ENCODE results near the gene DAB2.
"Not testable (repeated sequence)": the region's sequence is repeated elsewhere in the genome, so short reads cannot be mapped to it uniquely, and the experiment has no call there.

DAB2 gene

GRCh38 chr5:39341896-39342295 lies 82.9 kb downstream of the DAB2 start:
- no peaks in the 10 kb centered on the region for H3K36me3 ChIP-seq (ENCODE audit: insufficient read depth, low read length)
- H3K4me1 ChIP-seq (ENCODE audit: insufficient read depth, low read length), result no peaks in the 10 kb centered on the region
- H3K9ac ChIP-seq (ENCODE audit: low read depth, low read length), result no peak overlapping the region
- H3K9me3 ChIP-seq (ENCODE audit: control insufficient read depth, insufficient read depth, low read length), result no peaks in the 10 kb centered on the region

GRCh38 chr5:39340506-39340905 lies 84.3 kb downstream of the DAB2 start:
- Histone ChIP-seq H3K36me3 (ENCODE audit: insufficient read depth, low read length) (no peaks in the 10 kb centered on the region), H3K9me3 (ENCODE audit: control insufficient read depth, insufficient read depth, low read length) (no peaks in the 10 kb centered on the region), H3K4me1 (ENCODE audit: insufficient read depth, low read length) (no peaks in the 10 kb centered on the region), H3K9ac (ENCODE audit: low read depth, low read length) (no peak overlapping the region)

GRCh38 chr5:39337252-39337915 lies 87.4 kb downstream of the DAB2 start:
- H3K9me3 ChIP-seq (ENCODE audit: control insufficient read depth, insufficient read depth, low read length), result 0 out of 2 replicates have a peak, but pooled peaks cover 2% of the 10 kb centered on the region
- no peaks in the 10 kb centered on the region for H3K4me1 ChIP-seq (ENCODE audit: insufficient read depth, low read length)
- H3K9ac ChIP-seq (ENCODE audit: low read depth, low read length), result no peak overlapping the region
- H3K36me3 ChIP-seq (ENCODE audit: insufficient read depth, low read length), result no peaks in the 10 kb centered on the region

- not testable (repeated sequence) for H3K36me3 ChIP-seq (ENCODE audit: insufficient read depth, low read length); H3K9me3 ChIP-seq (ENCODE audit: control insufficient read depth, insufficient read depth, low read length); H3K9ac ChIP-seq (ENCODE audit: low read depth, low read length)
Observed at GRCh38 chr5:39334296-39334695, 90.5 kb downstream of the DAB2 start.

GRCh38 chr5:39333104-39333503 lies 91.7 kb downstream of the DAB2 start:
- Histone ChIP-seq H3K36me3 (ENCODE audit: insufficient read depth, low read length) (no peaks in the 10 kb centered on the region), H3K4me1 (ENCODE audit: insufficient read depth, low read length) (no peaks in the 10 kb centered on the region), H3K9me3 (ENCODE audit: control insufficient read depth, insufficient read depth, low read length) (0 out of 2 replicates have a peak, but pooled peaks cover 2% of the 10 kb centered on the region), H3K9ac (ENCODE audit: low read depth, low read length) (no peak overlapping the region)

More at GRCh38 chr5:39334296-39334695, 90.5 kb downstream of the DAB2 start:
- H3K4me1 ChIP-seq (ENCODE audit: insufficient read depth, low read length), result not testable (repeated sequence)

GRCh38 chr5:39331861-39332381 lies 92.9 kb downstream of the DAB2 start:
- 0 out of 2 replicates have a peak, but pooled peaks cover 2% of the 10 kb centered on the region for H3K9me3 ChIP-seq (ENCODE audit: control insufficient read depth, insufficient read depth, low read length)
- H3K9ac ChIP-seq (ENCODE audit: low read depth, low read length), result no peak overlapping the region
- no peaks in the 10 kb centered on the region for H3K4me1 ChIP-seq (ENCODE audit: insufficient read depth, low read length)
- H3K36me3 ChIP-seq (ENCODE audit: insufficient read depth, low read length), result no peaks in the 10 kb centered on the region

- H3K9me3 ChIP-seq (ENCODE audit: control insufficient read depth, insufficient read depth, low read length), result 0 out of 2 replicates have a peak, but pooled peaks cover 2% of the 10 kb centered on the region
- no peak overlapping the region for H3K9ac ChIP-seq (ENCODE audit: low read depth, low read length)
- no peaks in the 10 kb centered on the region for H3K4me1 ChIP-seq (ENCODE audit: insufficient read depth, low read length)
- H3K36me3 ChIP-seq (ENCODE audit: insufficient read depth, low read length), result no peaks in the 10 kb centered on the region
Observed at GRCh38 chr5:39328731-39329130, 96.0 kb downstream of the DAB2 start.

- Histone ChIP-seq H3K36me3 (ENCODE audit: insufficient read depth, low read length) (no peaks in the 10 kb centered on the region), H3K9me3 (ENCODE audit: control insufficient read depth, insufficient read depth, low read length) (no peaks in the 10 kb centered on the region), H3K9ac (ENCODE audit: low read depth, low read length) (no peak overlapping the region), H3K4me1 (ENCODE audit: insufficient read depth, low read length) (no peaks in the 10 kb centered on the region)
Observed at GRCh38 chr5:39323542-39323941, 101.2 kb downstream of the DAB2 start.

All from ES-I3 (cell line).